GM21825 (cell line): ENCODE data around the gene TAS2R60.
"Not testable (repeated sequence)": the region's sequence is repeated elsewhere in the genome, so short reads cannot be mapped to it uniquely, and the experiment has no call there.

Experiments used
- ATAC-seq: cut with Tn5 transposase; IDR thresholded peaks from one replicate; pipeline ENCODE4 v1.9.1; 2021; ENCODE audit warnings: mild to moderate bottlenecking, moderate library complexity; ENCODE audit not compliant: unreplicated experiment

Gene TAS2R60

DNA sequence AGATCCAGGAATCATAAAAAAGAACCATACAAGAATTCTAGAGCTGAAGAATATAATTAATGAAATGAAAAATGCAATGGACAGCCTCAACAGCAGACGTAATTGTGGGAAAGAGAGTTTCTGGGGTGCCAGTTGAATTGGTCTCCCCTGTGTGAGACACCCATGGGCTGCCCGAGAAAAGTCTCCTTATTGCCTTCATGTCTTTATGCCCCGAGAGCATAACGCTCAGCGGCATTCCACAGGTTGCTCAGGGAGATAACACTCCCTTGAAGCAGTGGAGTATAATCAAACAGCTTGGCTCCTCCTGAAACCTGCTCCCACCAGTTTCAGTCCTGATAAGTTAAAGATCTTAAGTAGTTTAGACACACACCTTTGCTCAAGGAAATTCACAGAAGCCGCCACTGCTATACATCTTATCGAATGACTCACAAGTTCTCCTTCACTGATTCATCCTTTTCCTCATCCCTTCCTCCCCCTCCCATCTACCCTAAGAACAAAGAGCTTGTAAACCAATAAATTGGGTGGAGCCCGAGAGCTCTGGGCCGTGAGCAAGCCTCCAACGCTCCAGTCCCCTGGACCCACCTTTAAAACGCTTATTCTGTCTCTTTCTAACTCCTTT, 28.9 kb downstream of the TAS2R60 start:
- not testable (repeated sequence) for ATAC-seq

GRCh38 chr7:143477501-143478150, 34.4 kb downstream of the TAS2R60 start, which contains the start of gene TAS2R41:
TSS of gene TAS2R41 (plus strand) at chr7:143477873. CDS start at chr7:143477873, 0 bp downstream.
- ATAC-seq = no peak

GRCh38 chr7:143479055-143479766, 36.0 kb downstream of the TAS2R60 start:
- no peak for ATAC-seq

- no peak for ATAC-seq
These were observed 37.2 kb downstream of the TAS2R60 start for GRCh38 chr7:143480501-143480900.

GRCh38 chr7:143484119-143484518, 40.9 kb downstream of the TAS2R60 start:
- no peak for ATAC-seq

DNA sequence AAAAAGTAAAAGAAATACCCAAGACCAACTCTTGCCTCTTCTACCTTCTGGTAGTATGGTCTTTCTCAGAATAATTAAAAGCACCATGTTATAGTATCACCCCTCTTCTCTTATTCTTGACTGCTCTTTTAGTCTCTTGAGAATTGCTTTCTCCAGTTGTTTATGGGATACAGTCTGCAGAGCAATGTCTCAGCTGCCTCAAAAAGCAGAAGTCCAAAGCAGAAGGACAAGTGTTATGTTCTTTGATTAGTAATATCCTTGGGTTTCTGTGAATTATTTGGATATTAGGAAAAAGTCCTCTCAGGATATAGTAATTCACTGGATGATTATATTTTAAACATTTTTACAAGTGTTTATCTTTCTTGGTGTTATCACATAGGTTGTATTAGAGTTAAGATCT, 41.8 kb downstream of the TAS2R60 start:
- no peak for ATAC-seq

DNA sequence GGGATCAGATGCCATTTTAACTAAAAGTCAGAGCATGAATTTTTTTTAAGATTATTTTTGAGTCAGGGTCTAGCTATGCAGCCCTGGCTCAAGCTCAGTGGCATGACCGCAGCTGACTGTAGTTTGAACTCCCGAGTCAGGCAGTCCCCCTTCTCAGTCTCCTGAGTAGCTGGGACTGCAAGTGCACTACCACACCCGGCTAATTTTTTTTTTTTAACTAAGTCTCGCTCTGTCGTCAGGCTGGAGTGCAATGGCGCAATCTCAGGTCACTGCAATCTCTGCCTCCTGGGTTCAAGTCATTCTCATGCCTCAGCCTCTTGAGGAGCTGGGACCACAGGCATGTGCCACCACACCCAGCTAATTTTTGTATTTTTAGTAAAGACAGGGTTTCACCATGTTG, 42.2 kb downstream of the TAS2R60 start:
- ATAC-seq = no peak

GRCh38 chr7:143486266-143486665, 43.0 kb downstream of the TAS2R60 start:
- not testable (repeated sequence) for ATAC-seq

DNA sequence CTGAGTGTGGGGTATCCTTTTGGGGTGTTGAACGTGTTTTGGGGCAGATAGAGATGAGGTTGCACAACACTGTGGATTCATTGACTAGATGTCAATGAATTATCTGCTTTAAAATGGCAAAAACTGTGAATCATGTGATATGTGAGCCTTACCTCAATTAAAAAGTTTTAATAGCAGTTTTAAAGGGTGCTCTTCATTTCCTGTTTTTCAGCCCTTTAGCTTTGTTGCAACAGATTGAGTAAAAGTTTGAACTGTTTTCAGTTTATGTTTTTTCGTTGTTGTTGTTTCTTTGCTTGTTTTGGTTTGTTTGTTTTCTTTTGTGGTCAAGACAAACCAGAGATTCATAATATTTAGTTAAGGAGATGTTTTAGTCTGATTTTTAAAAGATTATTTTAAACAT, 43.8 kb downstream of the TAS2R60 start:
- no peak for ATAC-seq

- no peak for ATAC-seq
These were observed 44.3 kb downstream of the TAS2R60 start for GRCh38 chr7:143487566-143487965.

- ATAC-seq = no peak
These were observed 47.6 kb downstream of the TAS2R60 start for GRCh38 chr7:143490717-143491306.

GRCh38 chr7:143492043-143492471, 48.8 kb downstream of the TAS2R60 start:
- ATAC-seq = no peak

- ATAC-seq = no peak
These were observed 49.8 kb downstream of the TAS2R60 start for GRCh38 chr7:143492799-143493739.

DNA sequence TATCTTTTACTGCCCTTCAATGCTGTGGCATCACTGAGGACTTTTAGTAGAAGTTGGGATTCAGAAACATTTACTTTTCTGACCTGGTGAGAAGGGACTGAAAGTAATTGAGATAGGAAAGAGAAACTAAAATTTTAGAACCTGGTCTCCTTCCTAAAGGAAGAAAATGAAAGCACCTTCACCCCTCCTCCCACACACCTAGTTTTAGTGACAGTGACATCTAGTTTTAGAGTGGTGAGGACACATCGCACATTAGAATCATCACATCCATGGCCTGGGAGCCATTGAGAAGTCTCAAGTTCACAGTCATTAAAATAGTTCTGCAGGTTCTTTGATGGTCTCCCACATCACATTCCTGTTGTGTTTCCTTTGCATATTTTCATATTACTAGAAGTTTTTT, 50.5 kb downstream of the TAS2R60 start:
- ATAC-seq = no peak
